NK-92 (cell line): Measurements from ENCODE around the gene RTRAF.

Experiments used
- DNase-seq: peaks from one replicate; lab custom pipeline; 2025; ENCODE audit not compliant: unreplicated experiment; lab: John Stamatoyannopoulos, UW

Gene RTRAF

GRCh38 chr14:52048641-52049204 is 59.4 kb downstream of the RTRAF start:
- DNase-seq = no peak

- no peak for DNase-seq
Observed at GRCh38 chr14:52049271-52049670, 59.9 kb downstream of the RTRAF start.

GRCh38 chr14:52049721-52050588 is 60.6 kb downstream of the RTRAF start:
- DNase-seq = no peak

GRCh38 chr14:52051251-52051650 is 61.9 kb downstream of the RTRAF start:
- no peak for DNase-seq

- DNase-seq = no peak
Observed at GRCh38 chr14:52051871-52052270, 62.5 kb downstream of the RTRAF start.

GRCh38 chr14:52052288-52052943 is 63.1 kb downstream of the RTRAF start:
- DNase-seq = no peak

- no peak for DNase-seq
Observed at GRCh38 chr14:52053044-52053443, 63.7 kb downstream of the RTRAF start.

GRCh38 chr14:52054678-52055077 is 65.3 kb downstream of the RTRAF start:
- no peak for DNase-seq

- no peak for DNase-seq
Observed at GRCh38 chr14:52055167-52055566, 65.8 kb downstream of the RTRAF start.

GRCh38 chr14:52058341-52058740 is 69.0 kb downstream of the RTRAF start:
- no peak for DNase-seq

- no peak for DNase-seq
Observed at GRCh38 chr14:52059649-52060048, 70.3 kb downstream of the RTRAF start.

- DNase-seq = no peak
Observed at GRCh38 chr14:52060080-52060479, 70.7 kb downstream of the RTRAF start.
